Smooth muscle cell of the brain vasculature (primary cell): Measurements from ENCODE around the gene CHCHD3.
"Not testable (repeated sequence)": the region's sequence is repeated elsewhere in the genome, so short reads cannot be mapped to it uniquely, and the experiment has no call there.

ENCODE experiments used
- DNase-seq: peaks from one replicate; pipeline ENCODE4 v3.0.0-alpha.2; 2012; ENCODE audit warnings: low read depth, low spot score

Gene CHCHD3

GRCh38 chr7:132953468-132953867, 128.4 kb downstream of the CHCHD3 start:
- no peak for DNase-seq

GRCh38 chr7:132950725-132951124, 131.2 kb downstream of the CHCHD3 start:
- no peak for DNase-seq

GRCh38 chr7:132947011-132947410, 134.9 kb downstream of the CHCHD3 start:
- no peak for DNase-seq

- DNase-seq = no peak
Measured at GRCh38 chr7:132944774-132945173, 137.1 kb downstream of the CHCHD3 start.

- no peak for DNase-seq
Measured at GRCh38 chr7:132943645-132944044, 138.2 kb downstream of the CHCHD3 start.

GRCh38 chr7:132942701-132943100, 139.2 kb downstream of the CHCHD3 start:
- no peak for DNase-seq

- no peak for DNase-seq
Measured at GRCh38 chr7:132941905-132942304, 140.0 kb downstream of the CHCHD3 start.

- no peak for DNase-seq
Measured at GRCh38 chr7:132941428-132941827, 140.5 kb downstream of the CHCHD3 start.

- no peak for DNase-seq
Measured at GRCh38 chr7:132940084-132940483, 141.8 kb downstream of the CHCHD3 start.

- DNase-seq = no peak
Measured at GRCh38 chr7:132939495-132939894, 142.4 kb downstream of the CHCHD3 start.

GRCh38 chr7:132937286-132937685, 144.6 kb downstream of the CHCHD3 start:
- DNase-seq = no peak

- DNase-seq = no peak
Measured at GRCh38 chr7:132935608-132936007, 146.3 kb downstream of the CHCHD3 start.

GRCh38 chr7:132934017-132934416, 147.9 kb downstream of the CHCHD3 start:
- DNase-seq = no peak

- no peak for DNase-seq
Measured at GRCh38 chr7:132933072-132933458, 148.8 kb downstream of the CHCHD3 start.

- DNase-seq = no peak
Measured at GRCh38 chr7:132932296-132933071, 149.4 kb downstream of the CHCHD3 start.

GRCh38 chr7:132930881-132931280, 151.0 kb downstream of the CHCHD3 start:
- peak; percentile 1 for DNase-seq

GRCh38 chr7:132929944-132930343, 151.9 kb downstream of the CHCHD3 start:
- not testable (repeated sequence) for DNase-seq

- DNase-seq = no peak
Measured at GRCh38 chr7:132919771-132920170, 162.1 kb downstream of the CHCHD3 start.

- no peak for DNase-seq
Measured at GRCh38 chr7:132915647-132916046, 166.2 kb downstream of the CHCHD3 start.

GRCh38 chr7:132910657-132911056, 171.2 kb downstream of the CHCHD3 start:
- DNase-seq = no peak

- DNase-seq = no peak
Measured at GRCh38 chr7:132907380-132907940, 174.4 kb downstream of the CHCHD3 start.

GRCh38 chr7:132906193-132906835, 175.6 kb downstream of the CHCHD3 start:
- no peak for DNase-seq

- DNase-seq = not testable (repeated sequence)
Measured at GRCh38 chr7:132905136-132905535, 176.8 kb downstream of the CHCHD3 start.
